ENCODE data around the gene TBL1X.
"Not testable (repeated sequence)": the region's sequence is repeated elsewhere in the genome, so short reads cannot be mapped to it uniquely, and the experiment has no call there.

Gene TBL1X

DNA sequence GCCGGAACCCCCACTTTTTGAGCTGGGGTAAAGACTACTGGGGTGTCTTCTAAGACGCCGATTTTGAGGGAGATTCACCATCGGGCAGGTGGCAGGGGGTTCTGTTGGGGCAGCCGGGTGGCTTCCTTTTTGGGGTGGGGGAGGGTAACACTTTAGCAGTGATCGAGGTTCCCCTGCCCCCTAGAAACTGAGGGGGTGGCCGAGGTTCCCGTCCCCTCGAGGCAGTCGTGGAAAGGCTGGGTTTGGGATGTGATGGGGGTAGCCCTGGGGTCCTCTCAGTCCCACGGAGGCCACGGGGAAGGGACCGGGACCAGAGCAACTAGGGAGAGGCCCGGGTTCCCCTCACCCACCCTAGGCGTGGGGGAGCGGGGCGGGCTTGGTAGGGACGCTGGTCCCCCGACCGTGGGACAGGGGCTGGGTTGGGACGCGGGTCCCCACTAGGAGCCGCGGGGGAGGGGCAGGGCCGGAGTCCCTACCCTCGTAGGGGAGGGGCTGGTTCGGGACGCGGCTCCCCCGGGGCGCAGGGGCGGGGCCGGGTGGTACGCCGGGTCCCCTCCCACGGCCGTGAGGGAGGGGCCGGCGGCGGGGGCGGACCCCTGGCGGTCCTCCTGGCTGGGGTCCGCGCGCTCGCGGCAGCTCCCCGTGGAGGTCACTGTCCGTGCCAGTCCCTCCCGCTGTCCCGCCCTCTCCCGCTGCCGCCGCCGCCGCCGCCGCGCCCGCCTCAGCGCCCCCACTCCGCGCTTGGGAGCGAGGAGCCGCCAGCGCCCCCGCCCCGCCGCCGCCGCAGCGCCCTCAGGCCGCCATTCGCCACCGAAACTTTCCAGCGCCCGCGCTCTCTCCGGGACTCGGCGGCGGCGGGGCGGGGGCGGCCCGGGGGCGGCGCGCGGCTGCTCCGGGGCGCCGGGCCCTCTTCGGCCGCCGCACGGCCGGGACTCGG, at the start of gene TBL1X:
TBL1X (plus strand) TSS at position 624 of the 937 bp plus-strand sequence. CDS start 188,529 bp downstream, outside the sequence.
- peak; percentile 45 to 66 for DNase-seq

DNA sequence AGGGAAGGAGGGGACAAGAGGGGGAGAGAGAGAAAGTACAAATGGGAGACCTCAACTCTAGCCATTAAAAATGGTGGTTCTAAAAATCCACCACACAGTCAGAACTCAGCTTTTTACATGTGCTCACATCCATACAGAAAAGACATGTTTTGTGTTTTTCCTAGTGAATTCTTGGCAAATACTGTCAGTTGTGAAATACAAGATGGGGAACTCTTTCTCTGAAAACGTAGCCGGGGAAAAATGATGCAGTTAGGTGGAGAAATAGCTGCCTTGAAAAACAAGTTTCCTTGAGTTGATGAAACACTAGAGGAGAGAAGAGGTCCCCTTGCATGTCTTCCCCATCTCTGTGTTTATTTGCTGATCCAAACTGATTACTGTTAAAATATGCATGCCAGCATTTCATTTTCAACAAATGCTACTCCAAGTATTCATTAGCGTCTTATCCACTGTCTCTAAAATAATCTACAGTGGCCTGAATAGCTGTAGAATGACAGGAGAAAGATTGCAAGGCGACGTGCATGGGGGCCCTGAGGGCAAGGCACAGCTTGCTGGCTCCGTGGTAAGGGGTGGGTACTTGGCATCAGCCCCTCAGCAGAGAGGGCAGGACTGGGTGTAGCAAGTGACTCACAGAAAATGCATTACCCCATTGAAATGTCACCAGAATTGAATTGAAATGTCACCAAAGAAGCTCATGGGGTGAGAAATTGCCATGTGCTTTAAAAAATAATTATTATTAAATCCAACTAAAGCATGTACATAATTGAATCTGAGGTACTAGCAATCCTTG, 48.1 kb upstream of the TBL1X start:
- DNase-seq: no peak

DNA sequence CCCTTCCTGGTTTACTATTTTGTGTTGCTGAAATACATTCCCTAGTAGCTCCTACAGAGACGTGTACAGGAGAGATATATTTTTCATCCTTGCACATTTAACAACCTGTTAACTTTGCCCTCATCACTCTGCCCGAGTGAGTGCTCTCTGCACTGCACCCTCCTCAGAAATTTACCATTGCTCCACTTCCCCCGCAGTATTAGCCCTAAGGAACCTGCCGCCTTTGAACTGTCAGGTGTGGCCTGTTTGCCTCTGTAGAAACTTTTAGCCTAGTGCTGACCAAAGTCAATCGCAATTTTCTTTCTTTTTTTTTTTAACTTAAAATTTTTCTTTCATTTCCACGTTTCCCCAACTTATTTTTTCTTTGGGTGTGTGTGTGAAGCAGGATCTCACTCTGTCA, 46.6 kb upstream of the TBL1X start:
- DNase-seq: no peak

DNA sequence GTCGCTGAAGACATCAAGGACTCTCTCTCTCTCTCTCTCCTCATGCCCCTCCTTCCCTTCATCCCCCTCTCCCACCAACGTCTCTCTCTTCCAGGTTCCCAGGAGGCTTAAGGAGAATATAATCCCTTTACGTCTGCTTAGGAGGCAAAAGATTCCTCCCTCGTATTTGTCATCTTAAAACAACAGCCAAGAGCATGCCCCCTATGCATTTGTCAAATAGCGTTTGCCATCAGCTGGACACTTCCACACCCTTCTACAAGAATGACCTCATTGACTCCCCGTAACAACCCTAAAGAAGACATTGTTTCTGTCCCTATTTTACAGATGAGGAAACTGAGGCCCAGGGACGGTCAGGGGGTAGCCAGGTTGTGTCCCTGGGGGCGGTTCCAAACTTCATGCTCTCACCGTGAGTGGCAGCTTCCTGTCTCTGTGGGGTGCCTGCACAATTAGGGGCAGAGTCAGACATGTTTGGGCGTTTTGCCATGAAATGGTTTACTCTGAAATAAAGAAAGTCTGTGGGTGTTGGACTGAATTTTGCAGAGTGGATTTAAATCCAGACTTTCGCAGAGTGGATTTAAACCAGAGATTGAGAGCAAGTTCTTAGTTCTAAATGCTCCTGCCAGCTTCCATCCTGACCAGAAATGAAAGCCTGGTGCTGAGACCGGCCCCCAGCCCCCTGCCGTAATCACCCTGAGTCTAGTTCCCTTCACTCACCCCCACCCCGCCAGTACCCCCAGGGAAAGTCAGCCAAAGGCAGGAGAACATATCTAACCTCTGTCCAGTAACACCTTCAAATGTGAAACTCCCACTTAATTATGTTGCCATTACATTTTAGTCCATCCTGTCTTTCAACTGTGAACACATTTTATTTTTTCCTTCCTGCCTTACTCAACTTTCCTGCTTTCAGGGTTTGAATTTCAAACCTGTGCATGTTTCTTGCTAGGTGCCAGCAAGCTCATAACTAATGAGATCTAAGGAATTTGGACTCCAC, 44.3 kb upstream of the TBL1X start:
- DNase-seq: no peak

DNA sequence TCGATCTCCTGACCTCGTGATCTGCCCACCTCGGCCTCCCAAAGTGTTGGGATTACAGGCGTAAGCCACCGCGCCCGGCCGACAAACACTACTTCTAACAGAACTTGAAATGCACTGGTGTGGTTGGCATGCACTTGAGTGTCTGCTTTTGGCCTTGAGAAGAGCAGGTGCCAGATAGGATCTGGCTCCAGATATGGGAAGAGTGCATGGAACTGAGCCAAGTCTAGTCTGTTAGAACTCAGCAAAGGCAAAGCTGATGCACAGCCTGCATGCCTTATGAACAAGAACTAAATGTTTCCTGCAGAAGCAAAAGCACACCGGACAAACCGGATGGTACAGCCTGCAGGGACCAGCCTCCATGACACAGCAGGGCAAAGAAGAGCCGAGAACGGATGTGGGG, 35.1 kb upstream of the TBL1X start:
- no peak for DNase-seq

DNA sequence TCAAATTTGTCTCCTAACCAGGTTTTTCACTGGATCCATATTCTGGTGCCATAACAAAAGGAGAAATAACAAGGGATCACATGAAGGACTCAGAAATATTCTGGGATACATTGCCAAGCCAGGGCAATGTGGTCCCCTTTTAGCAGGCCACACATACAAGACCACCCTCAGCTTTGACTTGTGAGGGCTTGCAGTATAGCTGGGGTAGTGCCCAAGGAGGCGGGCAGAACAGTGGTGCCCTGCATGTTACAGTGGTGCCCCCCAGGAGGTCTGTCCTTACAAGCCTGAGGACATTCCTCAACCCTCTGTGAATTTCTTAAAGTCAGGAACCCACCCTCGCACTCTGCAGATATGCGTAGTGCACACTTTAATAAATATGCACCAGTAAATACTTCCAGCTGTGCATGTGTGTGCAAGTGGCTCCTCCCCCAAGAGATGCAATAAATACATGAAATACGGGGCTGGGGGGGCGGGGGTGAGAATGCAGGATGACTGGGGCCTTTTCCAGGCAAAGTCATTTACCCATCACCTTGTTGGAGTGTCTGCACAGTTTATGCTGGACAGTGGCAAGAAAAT, 34.4 kb upstream of the TBL1X start:
- no peak for DNase-seq

DNA sequence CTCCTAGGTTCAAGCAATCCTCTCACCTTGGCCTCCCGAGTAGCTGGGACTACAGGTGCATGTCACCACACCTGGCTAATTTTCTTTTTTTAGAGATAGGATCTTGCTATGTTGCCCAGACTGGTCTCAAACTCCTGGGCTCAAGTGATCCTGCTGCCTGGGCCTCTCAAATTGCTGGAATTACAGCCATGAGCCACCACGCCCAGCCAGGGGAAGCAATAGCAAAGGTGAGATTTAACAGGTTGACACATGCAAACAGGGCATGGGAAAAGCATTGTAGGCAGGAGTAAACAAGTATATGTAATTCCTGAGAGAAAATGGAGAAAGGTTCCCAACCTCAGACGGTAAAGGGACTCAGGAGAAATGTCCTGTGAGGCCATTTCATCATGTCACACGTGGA, 33.6 kb upstream of the TBL1X start:
- DNase-seq: no peak

DNA sequence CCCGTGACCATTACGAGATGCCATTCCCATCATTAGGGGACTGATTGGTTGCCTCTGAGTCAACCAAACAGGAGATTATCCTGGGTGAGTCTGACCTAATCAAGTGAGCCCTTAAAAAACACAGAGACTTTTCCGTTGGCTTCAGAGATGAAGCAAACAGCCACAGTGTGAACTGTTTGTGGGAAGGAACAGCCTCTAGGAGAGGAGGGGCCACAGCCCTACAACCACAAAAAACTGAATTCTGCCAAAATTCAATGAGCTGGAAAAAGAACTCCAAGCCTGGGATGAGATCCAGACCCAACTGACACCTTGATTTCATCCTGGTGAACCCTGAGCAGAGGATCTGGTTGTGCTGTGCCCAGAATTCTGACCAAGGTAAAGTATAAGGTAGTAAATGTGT, 31.3 kb upstream of the TBL1X start:
- DNase-seq: no peak

DNA sequence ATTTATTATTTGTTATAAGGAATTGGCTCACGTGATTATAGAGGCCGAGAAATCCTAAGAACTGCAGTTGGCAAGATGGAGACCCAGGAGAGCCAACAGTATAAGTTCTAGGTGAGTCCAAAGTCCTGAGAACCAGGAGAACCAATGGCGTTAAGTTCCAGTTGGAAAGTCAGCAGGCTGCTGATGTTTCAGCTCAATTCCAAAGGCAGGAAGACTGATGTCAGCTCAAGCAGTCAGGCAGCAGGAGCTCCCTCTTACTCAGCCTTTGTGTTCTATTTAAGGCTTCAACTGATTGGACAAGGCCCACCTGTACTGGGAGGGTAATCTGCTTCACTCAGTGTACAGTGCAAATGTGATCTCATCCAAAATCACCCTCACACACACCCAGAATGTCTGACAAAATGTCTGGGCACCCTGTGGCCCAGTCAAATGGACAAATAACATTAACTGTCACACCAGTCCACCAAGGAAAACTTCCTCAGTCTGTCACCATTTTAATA, 30.8 kb upstream of the TBL1X start:
- DNase-seq: no peak

DNA sequence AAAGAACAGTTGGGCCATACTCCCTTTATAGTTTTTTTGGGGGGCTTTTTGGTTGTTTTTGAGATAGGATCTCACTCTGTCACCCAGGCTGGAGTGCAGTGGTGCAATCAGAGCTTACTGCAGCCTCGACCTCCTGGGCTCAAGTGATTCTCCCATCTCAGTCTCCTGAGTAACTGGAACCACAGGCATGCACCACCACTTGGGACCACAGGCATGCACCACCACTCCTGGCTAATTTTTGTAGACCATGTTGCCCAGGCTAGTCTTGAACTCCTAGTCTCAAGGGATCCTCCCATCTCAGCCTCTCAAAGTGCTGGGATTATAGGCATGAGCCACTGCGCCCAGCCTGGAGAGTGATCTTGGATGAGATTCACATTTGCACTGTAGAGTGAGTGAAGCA, 29.8 kb upstream of the TBL1X start:
- not testable (repeated sequence) for DNase-seq

DNA sequence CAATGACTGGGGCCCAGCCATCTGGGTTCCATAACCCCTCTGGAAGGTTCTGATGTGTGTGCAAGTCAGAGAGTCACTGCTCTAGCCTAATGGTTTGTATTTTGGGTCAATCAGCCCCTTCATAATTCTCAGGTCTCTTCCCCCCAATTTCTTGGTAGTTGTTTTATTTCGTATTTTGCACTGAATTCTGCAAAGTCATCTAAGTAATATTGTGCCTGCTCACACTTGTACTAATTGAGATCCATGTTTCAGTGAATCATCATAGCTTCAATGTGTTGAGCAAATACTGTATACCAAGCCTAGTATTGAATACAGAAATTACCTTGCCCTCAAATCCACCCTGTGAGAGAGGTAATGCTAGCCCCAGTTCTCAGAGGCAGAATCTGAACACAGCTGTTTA, 28.0 kb upstream of the TBL1X start:
- no peak for DNase-seq

DNA sequence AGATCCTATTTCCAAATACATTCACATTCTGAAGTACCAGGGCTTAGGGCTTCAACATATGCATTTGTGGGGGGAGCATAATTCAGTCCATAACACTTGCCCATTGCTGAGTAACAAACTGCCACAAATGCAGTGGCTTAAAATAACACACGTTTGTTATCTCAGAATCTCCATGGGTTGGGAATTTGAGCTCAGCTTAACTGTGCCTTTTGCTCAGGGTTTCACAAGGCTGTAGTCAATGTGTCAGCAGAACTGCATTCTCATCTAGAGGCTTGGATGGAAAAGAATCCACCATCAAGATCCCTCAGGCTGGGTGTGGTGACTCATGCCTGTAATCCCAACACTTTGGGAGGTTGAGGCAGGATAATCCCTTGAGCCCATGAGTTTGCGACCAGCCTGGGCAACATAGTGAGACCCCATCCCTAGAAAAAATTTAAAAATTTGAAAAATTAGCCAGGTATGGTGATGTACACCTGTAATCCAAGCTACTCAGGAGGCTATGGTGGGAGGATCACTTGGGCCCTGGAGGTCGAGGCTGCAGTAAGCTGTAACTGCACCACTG, 25.8 kb upstream of the TBL1X start:
- DNase-seq: no peak

DNA sequence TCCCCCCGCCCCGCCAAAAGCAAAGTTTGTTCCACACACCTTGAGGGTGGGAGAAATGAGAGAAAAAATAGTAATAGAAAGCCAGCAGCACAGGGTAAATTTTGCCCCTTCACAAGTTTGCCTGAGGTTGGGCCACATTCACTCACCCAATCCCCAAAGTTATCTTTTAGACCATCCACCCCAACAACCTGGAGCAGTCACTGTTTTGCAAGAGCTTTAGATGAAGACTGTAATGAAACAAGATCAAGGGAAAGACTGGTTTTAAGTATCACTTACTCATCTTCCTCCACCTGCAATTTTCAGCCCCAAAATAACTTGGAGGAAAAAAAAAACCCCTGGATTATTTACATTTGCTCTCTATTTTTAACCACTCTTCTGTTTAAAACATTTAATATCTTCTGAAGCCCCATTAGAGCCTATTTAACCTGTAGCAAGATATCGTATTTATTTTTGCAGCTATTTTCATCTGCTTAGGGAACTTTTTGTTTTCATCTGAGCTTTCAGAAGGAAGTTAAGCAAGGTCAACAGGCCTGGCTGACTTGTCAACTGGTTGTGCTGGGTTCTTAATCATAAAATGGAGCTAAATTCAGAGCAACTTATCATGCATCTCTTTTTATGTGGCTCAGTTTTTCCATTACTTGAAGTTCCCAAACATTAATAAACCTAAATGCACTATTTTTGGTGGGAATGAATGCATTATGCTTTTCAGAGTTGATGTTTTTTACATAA, 24.6 kb upstream of the TBL1X start:
- DNase-seq: no peak

DNA sequence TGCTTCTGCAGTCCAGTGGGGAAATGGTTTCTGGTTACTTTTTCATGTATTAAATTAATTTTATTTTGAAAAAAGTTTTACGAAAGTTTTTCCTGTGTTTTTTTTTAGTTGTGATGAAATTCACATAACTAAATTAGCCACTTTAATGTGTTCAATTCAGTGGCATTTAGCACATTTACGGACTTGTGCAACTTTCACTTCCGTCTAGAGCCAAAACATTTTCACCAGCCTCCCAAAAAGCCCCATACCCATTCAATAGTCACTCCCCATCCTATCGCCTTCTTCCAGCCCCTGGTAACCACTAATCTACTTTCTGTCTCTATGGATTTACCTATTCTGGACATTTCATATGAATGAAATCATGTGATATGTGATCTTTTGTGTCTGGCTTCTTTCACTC, 22.8 kb upstream of the TBL1X start:
- DNase-seq: no peak

DNA sequence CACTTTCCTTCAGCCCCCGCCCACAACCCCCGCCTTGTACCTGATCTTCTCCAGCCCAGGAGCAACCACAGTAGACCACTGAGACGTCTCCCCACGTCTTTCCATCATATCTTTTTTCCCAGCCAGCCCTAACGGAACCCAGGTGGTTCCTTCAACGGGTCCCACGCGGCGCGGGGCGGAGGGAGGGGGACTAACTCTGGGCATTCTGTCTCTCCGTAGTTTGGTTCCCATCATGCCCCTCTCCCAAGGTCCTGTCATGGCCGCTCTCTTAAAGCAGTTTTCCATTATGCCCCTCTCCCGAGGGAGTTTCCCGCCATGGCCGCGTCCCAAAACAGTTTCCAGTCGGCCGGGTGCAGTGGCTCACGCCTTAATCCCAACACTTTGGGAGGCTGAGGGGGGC, 21.5 kb upstream of the TBL1X start:
- DNase-seq: no peak

DNA sequence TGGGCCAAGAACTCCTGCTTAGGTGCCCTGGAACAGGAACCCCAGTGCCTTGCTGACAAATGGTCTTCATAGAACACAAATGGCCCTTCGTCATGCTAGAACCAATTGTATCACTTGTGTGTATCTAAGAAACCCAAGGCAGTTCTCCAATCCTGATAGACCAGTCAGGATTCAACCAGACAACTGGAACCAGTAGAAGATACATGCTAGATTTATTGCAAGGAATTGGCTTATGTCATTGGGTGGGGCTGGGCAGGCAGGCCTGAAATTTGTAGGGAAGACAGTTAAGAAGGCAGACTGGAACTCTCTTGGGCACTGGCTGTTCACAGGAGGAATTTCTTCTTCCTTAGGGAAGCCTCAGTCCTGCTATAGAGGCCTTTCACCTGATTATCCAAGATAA, 17.0 kb upstream of the TBL1X start:
- no peak for DNase-seq

DNA sequence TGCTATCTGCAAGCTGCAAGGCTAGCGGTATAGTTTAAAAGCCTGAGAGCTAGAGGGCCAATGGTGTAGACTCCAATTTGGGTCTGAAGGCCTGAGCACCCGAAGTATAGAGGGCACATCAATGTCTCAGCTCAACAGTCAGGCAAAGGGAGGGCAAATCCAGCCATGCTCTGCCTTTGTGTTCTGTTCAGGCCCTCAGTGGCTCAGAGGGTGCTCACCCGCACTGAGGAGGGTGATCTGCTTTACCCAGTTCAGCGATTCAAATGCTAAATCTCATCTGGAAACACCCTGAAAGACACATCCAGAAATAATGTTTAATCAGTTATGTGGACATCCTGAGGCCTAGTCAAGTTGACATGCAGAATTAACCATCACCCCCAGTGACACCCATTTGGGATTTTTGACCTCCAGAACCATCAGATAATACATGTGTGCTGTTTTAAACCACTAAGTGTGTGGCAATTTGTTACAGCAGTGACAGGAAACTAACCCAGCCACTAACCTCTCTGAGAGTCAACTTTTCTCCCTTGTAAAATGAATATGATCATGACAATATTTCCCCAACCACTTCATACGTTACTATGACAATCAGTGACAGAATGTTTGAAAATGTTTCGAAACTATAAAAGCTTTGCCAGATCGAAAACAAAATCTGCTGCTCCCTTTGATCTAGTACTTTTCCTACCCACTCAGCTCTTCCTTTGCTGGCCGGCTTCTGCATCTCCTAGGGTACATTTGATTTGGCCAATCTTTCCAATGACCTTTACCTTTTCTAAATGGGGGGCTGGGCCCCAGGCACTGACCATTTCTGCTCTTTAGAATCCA, 8.4 kb upstream of the TBL1X start:
- DNase-seq: peak; percentile 47 to 68

DNA sequence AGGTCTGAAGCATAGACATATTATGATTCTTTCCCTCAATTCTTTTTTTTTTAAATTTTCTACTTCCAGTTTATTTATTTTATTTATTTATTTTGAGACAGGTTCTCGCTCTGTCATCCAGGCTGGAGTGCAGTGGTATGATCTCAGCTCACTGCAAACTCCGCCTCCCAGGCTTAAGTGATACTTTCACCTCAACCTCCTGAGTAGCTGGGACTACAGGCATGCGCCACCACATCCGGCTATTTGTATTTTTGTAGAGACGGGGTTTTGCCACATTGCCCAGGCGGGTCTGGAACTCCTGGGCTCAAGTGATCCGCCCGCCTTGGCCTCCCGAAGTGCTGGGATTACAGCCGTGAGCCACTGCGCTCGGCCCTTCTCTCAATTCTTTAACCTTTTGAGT, 6.8 kb upstream of the TBL1X start:
- DNase-seq: not testable (repeated sequence)

DNA sequence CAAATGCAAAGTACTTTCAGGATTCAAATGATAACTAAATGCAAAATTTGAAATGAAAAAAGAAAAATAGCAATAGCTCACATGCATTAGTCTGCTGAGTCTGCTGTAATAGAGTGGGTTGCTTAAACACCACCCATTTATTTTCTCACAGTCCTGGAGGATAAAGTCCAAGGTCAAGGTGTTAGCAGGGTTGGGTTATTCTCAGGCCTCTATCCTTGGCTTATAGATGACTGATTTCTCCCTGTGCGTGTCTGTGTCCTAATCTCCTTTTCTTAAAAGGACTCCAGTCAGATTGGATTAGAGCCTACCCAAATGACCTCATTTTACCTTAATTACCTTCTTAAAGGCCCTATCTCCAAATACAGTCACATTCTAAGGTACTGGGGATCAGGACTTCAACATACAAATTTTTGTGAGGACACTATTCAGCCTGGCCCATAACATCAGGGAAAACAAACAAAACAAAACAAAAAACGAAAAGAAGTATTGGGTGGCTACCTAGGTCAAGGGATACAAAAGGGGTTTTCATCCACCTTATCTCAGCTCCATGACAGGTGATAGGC, 6.3 kb upstream of the TBL1X start:
- DNase-seq: no peak
